Measurements from ENCODE around the gene ATF6B. TPM values are rescaled to one million over a fixed set of nuclear protein-coding genes. Genes with fewer than 3 reads are reported as not detected.
A peak's percentile ranks its signal among the peaks of the same experiment; 100 is the strongest.

The ATF6B gene
- total RNA-seq, 2 experiments from 2014 or later = 54.1 to 55.2 TPM

- ChIA-PET CTCF (no interaction called here), POLR2A (no interaction called here)
Measured at GRCh38 chr6:32175322-32175710, 47.3 kb upstream of the ATF6B start.

GRCh38 chr6:32174416-32174815 lies 46.4 kb upstream of the ATF6B start:
- CTCF ChIA-PET = no interaction called here
- POLR2A ChIA-PET = interaction anchor here (1.5 kb wide), 1 partner anchor 10 kb away, joined by 4 read pairs; the partner anchor contains the start of gene EGFL8
- no peak for TF ChIP-seq CTCF (IDR thresholded peaks at IDR 0.05)
- peaks cover 12% of the 10 kb centered on the region for H3K36me3 Mint-ChIP-seq (ENCODE audit: low read depth)
- H3K27me3 Mint-ChIP-seq = no peaks in the 10 kb centered on the region
- no peaks in the 10 kb centered on the region for H3K9me3 Mint-ChIP-seq
- H3K27ac Mint-ChIP-seq = no peak overlapping the region
- DNase-seq = no peak
- intact Hi-C loops (cut with micrococcal nuclease) = no loop called here
- peak overlapping the region; percentile 94 for H3K4me3 Mint-ChIP-seq
- peaks cover 50% of the 10 kb centered on the region for H3K4me1 Mint-ChIP-seq (ENCODE audit: low read depth)
- no peak for ATAC-seq

More at GRCh38 chr6:32175322-32175710, 47.3 kb upstream of the ATF6B start:
- TF ChIP-seq CTCF (IDR thresholded peaks at IDR 0.05) = no peak
- DNase-seq = no peak
- no peak for ATAC-seq
- H3K36me3 Mint-ChIP-seq (ENCODE audit: low read depth) = peaks cover 14% of the 10 kb centered on the region
- peaks cover 55% of the 10 kb centered on the region for H3K4me1 Mint-ChIP-seq (ENCODE audit: low read depth)
- H3K9me3 Mint-ChIP-seq = no peaks in the 10 kb centered on the region
- H3K27me3 Mint-ChIP-seq = no peaks in the 10 kb centered on the region
- intact Hi-C loops (cut with micrococcal nuclease) = no loop called here
- peak overlapping the region; percentile 94 for H3K4me3 Mint-ChIP-seq
- peak overlapping the region; percentile 96 for H3K27ac Mint-ChIP-seq

- Mint-ChIP-seq H3K27ac (peak overlapping the region; percentile 16), H3K4me3 (no peak overlapping the region), H3K9me3 (no peaks in the 10 kb centered on the region), H3K36me3 (ENCODE audit: low read depth) (peaks cover 9% of the 10 kb centered on the region), H3K27me3 (no peaks in the 10 kb centered on the region), H3K4me1 (ENCODE audit: low read depth) (peaks cover 44% of the 10 kb centered on the region)
- POLR2A ChIA-PET = interaction anchor here (1.3 to 1.5 kb wide), 2 partner anchors 9 to 22 kb away, joined by 4 read pairs; partner anchors contain the start of gene EGFL8
- TF ChIP-seq CTCF (IDR thresholded peaks at IDR 0.05) = no peak
- CTCF ChIA-PET = interaction anchor here (1.3 kb wide), 1 partner anchor 19 kb away, joined by 3 read pairs; no protein-coding TSS in a partner anchor
- DNase-seq = no peak
- intact Hi-C loops (cut with micrococcal nuclease) = no loop called here
- ATAC-seq = no peak
Measured at GRCh38 chr6:32173051-32173727, 45.1 kb upstream of the ATF6B start.

- DNase-seq (no peak), ATAC-seq (no peak)
- POLR2A ChIA-PET = interaction anchor here (1.0 kb wide), 3 partner anchors 16 to 22 kb away, joined by 3 to 4 read pairs (median 3); partner anchors contain the start of gene GPSM3
- Mint-ChIP-seq H3K27me3 (no peaks in the 10 kb centered on the region), H3K4me3 (no peak overlapping the region), H3K27ac (no peak overlapping the region), H3K4me1 (ENCODE audit: low read depth) (peaks cover 31% of the 10 kb centered on the region), H3K36me3 (ENCODE audit: low read depth) (peaks cover 17% of the 10 kb centered on the region), H3K9me3 (no peaks in the 10 kb centered on the region)
- intact Hi-C loops (cut with micrococcal nuclease) = no loop called here
- TF ChIP-seq CTCF (IDR thresholded peaks at IDR 0.05) = no peak
- CTCF ChIA-PET = interaction anchor here (2.4 kb wide), 1 partner anchor 53 kb away, joined by 7 read pairs; no protein-coding TSS in a partner anchor
Measured at GRCh38 chr6:32171234-32171633, 43.2 kb upstream of the ATF6B start.

GRCh38 chr6:32170294-32170693 lies 42.2 kb upstream of the ATF6B start:
- TF ChIP-seq CTCF (IDR thresholded peaks at IDR 0.05) = no peak
- no peak overlapping the region for H3K4me3 Mint-ChIP-seq
- CTCF ChIA-PET = interaction anchor here (2.4 kb wide), 1 partner anchor 52 kb away, joined by 7 read pairs; no protein-coding TSS in a partner anchor
- no peak overlapping the region for H3K27ac Mint-ChIP-seq
- no peaks in the 10 kb centered on the region for H3K9me3 Mint-ChIP-seq
- H3K36me3 Mint-ChIP-seq (ENCODE audit: low read depth) = peaks cover 19% of the 10 kb centered on the region
- H3K27me3 Mint-ChIP-seq = no peaks in the 10 kb centered on the region
- ATAC-seq (no peak), DNase-seq (no peak)
- peaks cover 29% of the 10 kb centered on the region for H3K4me1 Mint-ChIP-seq (ENCODE audit: low read depth)
- intact Hi-C loops (cut with micrococcal nuclease) = no loop called here
- POLR2A ChIA-PET = interaction anchor here (1.0 kb wide), 2 partner anchors 21 to 23 kb away, joined by 3 read pairs; partner anchors contain the start of gene GPSM3
